B cell (primary cell): ENCODE data around the gene TMPRSS11E. TPM values are rescaled to one million over a fixed set of nuclear protein-coding genes. Genes with fewer than 3 reads are reported as not detected.

Source experiments
- ATAC-seq: fragments of 200-7000 bp; cut with Tn5 transposase; one replicate; pipeline ENCODE4 v1.10.0; 2021; ENCODE audit warnings: low read depth, mild to moderate bottlenecking, moderate number of reproducible peaks, moderate library complexity
- CTCF ChIA-PET: fragments of 350-600 bp; sonication (Branson Sonifier 250); formaldehyde crosslinking; loops from one replicate; lab custom pipeline; 2021; ENCODE audit warnings: antibody characterized with exemption, inconsistent platforms; lab: Charles Lee
- POLR2A ChIA-PET: fragments of 350-600 bp; sonication (Branson Sonifier 250); formaldehyde crosslinking; loops from one replicate; lab custom pipeline; 2021; ENCODE audit warnings: antibody characterized with exemption; lab: Charles Lee
- DNase-seq: peaks from one replicate; pipeline ENCODE4 v3.0.0; 2013
- H2AFZ ChIP-seq: 2 replicates; pipeline ENCODE4 v1.6.1; 2012; ENCODE audit warnings: mild to moderate bottlenecking, low read depth, low read length; ENCODE audit not compliant: insufficient read depth, poor library complexity, severe bottlenecking
- H3K27ac ChIP-seq, 2 donors: 1 replicate in 1 of 2; 2 replicates in 1 of 2; pipeline ENCODE4 v1.5.1; 2012 to 2013; ENCODE audit warnings: low read length in 2 of 2, mild to moderate bottlenecking in 2 of 2, moderate library complexity in 1 of 2
- H3K27me3 ChIP-seq, 4 experiments: fragments of 200-600 bp in 1 of 4; sonication (generic) in 1 of 4; replicated peaks in 1 of 4; 1 replicate in 2 of 4; 2 replicates in 2 of 4; pipeline versions ENCODE4 v1.6.1 to v1.7.0; 2013 to 2016; ENCODE audit warnings: low read length in 3 of 4, mild to moderate bottlenecking in 2 of 4, mixed read lengths in 1 of 4, moderate library complexity in 1 of 4; ENCODE audit not compliant: insufficient read depth in 4 of 4, control insufficient read depth in 3 of 4; ENCODE audit errors: control extremely low read depth in 1 of 4
- H3K36me3 ChIP-seq, 2 experiments: replicated peaks in 1 of 2; 1 replicate in 1 of 2; 2 replicates in 1 of 2; pipeline versions ENCODE4 v1.6.1 to v1.7.1; 2013; ENCODE audit warnings: low read length in 1 of 2; ENCODE audit not compliant: insufficient read depth in 2 of 2, control insufficient read depth in 1 of 2; ENCODE audit errors: control extremely low read depth in 1 of 2, extremely low read depth in 1 of 2
- H3K4me1 ChIP-seq, 2 donors: fragments of 200-600 bp in 1 of 2; sonication (generic) in 1 of 2; 1 replicate in 1 of 2; 2 replicates in 1 of 2; pipeline versions ENCODE4 v1.5.1 to v1.6.1; 2013 to 2017; ENCODE audit warnings: low read length in 2 of 2; ENCODE audit not compliant: control insufficient read depth in 2 of 2, insufficient read depth in 2 of 2
- H3K4me2 ChIP-seq: replicated peaks from 2 replicates; pipeline ENCODE3; 2012; ENCODE audit warnings: mild to moderate bottlenecking, low read depth, low read length; ENCODE audit not compliant: poor library complexity, severe bottlenecking
- H3K4me3 ChIP-seq, 5 experiments: fragments of 200-600 bp in 1 of 5; sonication (generic) in 1 of 5; 1 replicate in 3 of 5; 2 replicates in 2 of 5; pipeline versions ENCODE4 v1.5.1 to v1.7.0; 2011 to 2016; ENCODE audit warnings: low read length in 4 of 5, mild to moderate bottlenecking in 4 of 5, low read depth in 2 of 5, control low read depth in 1 of 5, moderate library complexity in 1 of 5; ENCODE audit not compliant: insufficient read depth in 1 of 5; ENCODE audit errors: control extremely low read depth in 1 of 5, extremely low read depth in 1 of 5
- H3K79me2 ChIP-seq: fragments of 200-600 bp; sonication (generic); one replicate; pipeline ENCODE4 v1.6.0; 2016; ENCODE audit warnings: low read length; ENCODE audit not compliant: control insufficient read depth, insufficient read depth
- H3K9ac ChIP-seq: fragments of 200-600 bp; sonication (generic); 2 replicates; pipeline ENCODE4 v1.6.1; 2017; ENCODE audit warnings: mild to moderate bottlenecking, low read length, moderate library complexity
- H3K9me3 ChIP-seq, 3 donors: one replicate each; pipeline versions ENCODE4 v1.6.1 to v1.7.1; 2013; ENCODE audit warnings: low read length in 2 of 3; ENCODE audit not compliant: control insufficient read depth in 2 of 3, insufficient read depth in 1 of 3; ENCODE audit errors: control extremely low read depth in 1 of 3
- H4K20me1 ChIP-seq: 2 replicates; pipeline ENCODE4 v1.6.0; 2012; ENCODE audit warnings: mild to moderate bottlenecking, low read length; ENCODE audit not compliant: insufficient read depth, control insufficient read depth, poor library complexity, severe bottlenecking
- H3K27ac Mint-ChIP-seq: one replicate; pipeline ENCODE4 v1.8.0; 2021; ENCODE audit warnings: mixed read lengths
- H3K27me3 Mint-ChIP-seq: one replicate; pipeline ENCODE4 v1.8.0; 2021; ENCODE audit warnings: mixed read lengths
- H3K4me1 Mint-ChIP-seq: one replicate; pipeline ENCODE4 v1.8.0; 2021; ENCODE audit warnings: mixed read lengths
- H3K4me3 Mint-ChIP-seq: one replicate; pipeline ENCODE4 v1.8.0; 2021; ENCODE audit warnings: mixed read lengths
- H3K9me3 Mint-ChIP-seq: one replicate; pipeline ENCODE4 v1.8.0; 2022; ENCODE audit warnings: mixed read lengths; ENCODE audit not compliant: insufficient read depth
- EZH2 ChIP-seq: IDR thresholded peaks from 2 replicates; pipeline ENCODE4 v1.6.1; 2012; ENCODE audit warnings: borderline replicate concordance, low read depth, mild to moderate bottlenecking, moderate library complexity, low read length; ENCODE audit not compliant: insufficient read depth, poor library complexity, severe bottlenecking
- WGBS: methylation state at CpG from one replicate; pipeline ENCODE4 v1.1.5; 2013; ENCODE audit warnings: missing lambda C conversion rate; ENCODE audit not compliant: insufficient coverage; 5-methylcytosine and 5-hydroxymethylcytosine counted together
- intact Hi-C: fragments of 100-400 bp; cut with micrococcal nuclease; formaldehyde crosslinking; loops from one replicate; pipeline ENCODE4 v1.10.0; 2022
- polyA plus RNA-seq: library from polyadenylated mRNA; depleted of rRNA; stranded (reverse); fragments of >200 nt; gene quantifications from 2 replicates; pipeline ENCODE4 v1.2.3, GENCODE V29; 2012
- total RNA-seq, 2 donors: library from RNA; stranded (reverse); fragments of 120-200 nt in 1 of 2; gene quantifications; 1 replicate in 1 of 2; 2 replicates in 1 of 2; pipeline versions ENCODE4 v1.2.3 to v1.2.4, GENCODE V29; 2013 to 2022
- TF ChIP-seq, protein P1 (sequence below): fragments of 200-600 bp; IDR thresholded peaks from one replicate; pipeline ENCODE4 v1.8.0; 2022; ENCODE audit warnings: antibody characterized with exemption, mild to moderate bottlenecking

TMPRSS11E gene
- total and polyA plus RNA-seq, 2 donors (not counting 1 experiment from before 2014, with no cell fraction given), result 0.06 TPM; not detected in 1

DNA sequence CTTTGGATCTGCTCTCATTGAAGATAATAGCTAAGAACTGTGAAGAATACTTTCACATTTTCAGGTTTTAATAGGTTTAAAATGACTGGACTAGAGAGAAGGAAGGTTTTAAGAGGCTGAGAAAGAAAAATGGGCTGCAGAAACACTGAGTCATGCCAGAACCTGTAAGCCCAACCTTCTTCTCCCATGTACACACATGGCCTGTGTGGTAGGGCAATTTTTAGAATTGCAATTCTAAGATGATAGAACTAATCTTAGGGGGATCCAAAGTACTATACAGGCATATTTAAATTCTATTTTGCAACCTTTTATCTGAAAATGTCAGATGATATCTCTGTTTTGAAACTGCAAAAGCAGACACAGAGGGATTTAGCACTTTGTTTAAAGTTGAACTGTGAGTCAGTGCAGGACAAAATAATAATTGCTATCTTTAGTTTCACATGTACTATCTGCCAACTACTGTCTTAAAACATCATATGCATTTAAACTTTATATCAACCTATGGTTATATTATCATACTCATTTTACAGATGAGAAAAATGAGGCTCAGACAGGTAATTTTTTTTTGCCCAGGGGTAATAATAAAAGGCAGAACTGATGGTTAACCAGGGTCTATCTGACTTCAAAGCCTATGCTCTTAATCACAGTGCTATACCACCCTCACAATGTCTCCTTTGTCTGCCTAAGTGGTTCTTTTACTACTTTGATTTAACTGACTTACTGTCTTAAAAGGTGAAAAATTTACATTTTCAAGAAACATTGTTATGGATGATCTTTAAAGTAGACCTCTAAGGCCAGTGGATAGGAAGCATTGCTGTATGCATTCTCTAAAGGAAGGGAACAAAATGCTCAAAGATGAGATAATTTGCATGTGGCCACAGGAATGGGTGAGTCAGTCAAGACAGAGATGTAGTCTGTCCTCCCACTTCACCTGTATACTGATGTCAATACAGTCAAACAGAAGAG lies 4.3 kb downstream of the TMPRSS11E start:
- TF ChIP-seq EZH2, result no peak
- TF ChIP-seq, protein P1, sequence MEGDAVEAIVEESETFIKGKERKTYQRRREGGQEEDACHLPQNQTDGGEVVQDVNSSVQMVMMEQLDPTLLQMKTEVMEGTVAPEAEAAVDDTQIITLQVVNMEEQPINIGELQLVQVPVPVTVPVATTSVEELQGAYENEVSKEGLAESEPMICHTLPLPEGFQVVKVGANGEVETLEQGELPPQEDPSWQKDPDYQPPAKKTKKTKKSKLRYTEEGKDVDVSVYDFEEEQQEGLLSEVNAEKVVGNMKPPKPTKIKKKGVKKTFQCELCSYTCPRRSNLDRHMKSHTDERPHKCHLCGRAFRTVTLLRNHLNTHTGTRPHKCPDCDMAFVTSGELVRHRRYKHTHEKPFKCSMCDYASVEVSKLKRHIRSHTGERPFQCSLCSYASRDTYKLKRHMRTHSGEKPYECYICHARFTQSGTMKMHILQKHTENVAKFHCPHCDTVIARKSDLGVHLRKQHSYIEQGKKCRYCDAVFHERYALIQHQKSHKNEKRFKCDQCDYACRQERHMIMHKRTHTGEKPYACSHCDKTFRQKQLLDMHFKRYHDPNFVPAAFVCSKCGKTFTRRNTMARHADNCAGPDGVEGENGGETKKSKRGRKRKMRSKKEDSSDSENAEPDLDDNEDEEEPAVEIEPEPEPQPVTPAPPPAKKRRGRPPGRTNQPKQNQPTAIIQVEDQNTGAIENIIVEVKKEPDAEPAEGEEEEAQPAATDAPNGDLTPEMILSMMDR, result no peak
- Histone ChIP-seq H3K4me3 (no peak overlapping the region), H4K20me1 (no peaks in the 10 kb centered on the region), H3K27ac (no peak overlapping the region), H3K9ac (no peak overlapping the region), H3K79me2 (no peaks in the 10 kb centered on the region), H2AFZ (peak overlapping the region; percentile 11), H3K4me2 (no peak overlapping the region), H3K27me3 (no peaks in the 10 kb centered on the region), H3K36me3 (no peaks in the 10 kb centered on the region), H3K9me3 (no peaks in the 10 kb centered on the region), H3K4me1 (peaks cover 6 to 8% of the 10 kb centered on the region in 2 donors)
- no peak overlapping the region for H3K27ac Mint-ChIP-seq
- CTCF ChIA-PET, result no interaction called here
- peak; percentile 54 for ATAC-seq
- intact Hi-C loops, result no loop called here
- no peak for DNase-seq
- no peaks in the 10 kb centered on the region for H3K9me3 Mint-ChIP-seq
- peaks cover 16% of the 10 kb centered on the region for H3K4me1 Mint-ChIP-seq
- H3K27me3 Mint-ChIP-seq, result no peaks in the 10 kb centered on the region
- POLR2A ChIA-PET, result no interaction called here
- no peak overlapping the region for H3K4me3 Mint-ChIP-seq

- Mint-ChIP-seq H3K4me1 (no peaks in the 10 kb centered on the region), H3K27ac (no peak overlapping the region), H3K4me3 (no peak overlapping the region), H3K27me3 (no peaks in the 10 kb centered on the region), H3K9me3 (no peaks in the 10 kb centered on the region)
- Histone ChIP-seq H3K4me3 (no peak overlapping the region), H4K20me1 (no peaks in the 10 kb centered on the region), H3K36me3 (no peaks in the 10 kb centered on the region), H3K4me1 (no peaks in the 10 kb centered on the region), H3K9ac (no peak overlapping the region), H3K9me3 (no peaks in the 10 kb centered on the region), H3K27ac (no peak overlapping the region), H3K27me3 (no peaks in the 10 kb centered on the region), H3K4me2 (no peak overlapping the region), H2AFZ (no peak overlapping the region), H3K79me2 (no peaks in the 10 kb centered on the region)
- 58% methylated on average over 2 of the region's 7 CpGs for WGBS
- ChIA-PET POLR2A (no interaction called here), CTCF (no interaction called here)
- intact Hi-C loops, result no loop called here
- DNase-seq (no peak), ATAC-seq (no peak)
- TF ChIP-seq EZH2, result no peak
- TF ChIP-seq, protein P1, result no peak
Observed at GRCh38 chr4:68460085-68460484, 12.8 kb downstream of the TMPRSS11E start.
